ENCODE data around the gene UCN2. TPM values are rescaled to one million over a fixed set of nuclear protein-coding genes. Genes with fewer than 3 reads are reported as not detected.

UCN2 gene
- total RNA-seq, 1 donor from 2014 or later, result 0.89 TPM

GRCh38 chr3:48528754-48529153, 34.8 kb downstream of the UCN2 start:
- Mint-ChIP-seq H3K4me3 (ENCODE audit: unreplicated experiment) (no peak overlapping the region), H3K4me1 (ENCODE audit: unreplicated experiment) (no peaks in the 10 kb centered on the region), H3K36me3 (ENCODE audit: unreplicated experiment) (peaks cover 8% of the 10 kb centered on the region), H3K27me3 (ENCODE audit: unreplicated experiment) (no peaks in the 10 kb centered on the region), H3K27ac (ENCODE audit: unreplicated experiment) (no peak overlapping the region), H3K9me3 (ENCODE audit: unreplicated experiment) (no peaks in the 10 kb centered on the region)
- no peak for DNase-seq (ENCODE audit: extremely low spot score, unreplicated experiment)
- no peak for TF ChIP-seq CTCF (IDR thresholded peaks at IDR 0.05)

- H3K4me1 Mint-ChIP-seq (ENCODE audit: unreplicated experiment), result no peaks in the 10 kb centered on the region
- peaks cover 7% of the 10 kb centered on the region for H3K36me3 Mint-ChIP-seq (ENCODE audit: unreplicated experiment)
- no peaks in the 10 kb centered on the region for H3K9me3 Mint-ChIP-seq (ENCODE audit: unreplicated experiment)
- no peak for TF ChIP-seq CTCF (IDR thresholded peaks at IDR 0.05)
- no peak for DNase-seq (ENCODE audit: extremely low spot score, unreplicated experiment)
- no peak overlapping the region for H3K4me3 Mint-ChIP-seq (ENCODE audit: unreplicated experiment)
- H3K27me3 Mint-ChIP-seq (ENCODE audit: unreplicated experiment), result no peaks in the 10 kb centered on the region
- H3K27ac Mint-ChIP-seq (ENCODE audit: unreplicated experiment), result no peak overlapping the region
Measured at GRCh38 chr3:48528048-48528447, 35.5 kb downstream of the UCN2 start.

- no peak for DNase-seq (ENCODE audit: extremely low spot score, unreplicated experiment)
- H3K36me3 Mint-ChIP-seq (ENCODE audit: unreplicated experiment), result peaks cover 7% of the 10 kb centered on the region
- H3K9me3 Mint-ChIP-seq (ENCODE audit: unreplicated experiment), result no peaks in the 10 kb centered on the region
- TF ChIP-seq CTCF (IDR thresholded peaks at IDR 0.05), result no peak
- no peaks in the 10 kb centered on the region for H3K27me3 Mint-ChIP-seq (ENCODE audit: unreplicated experiment)
- no peak overlapping the region for H3K27ac Mint-ChIP-seq (ENCODE audit: unreplicated experiment)
- no peak overlapping the region for H3K4me3 Mint-ChIP-seq (ENCODE audit: unreplicated experiment)
- no peaks in the 10 kb centered on the region for H3K4me1 Mint-ChIP-seq (ENCODE audit: unreplicated experiment)
Measured at GRCh38 chr3:48524970-48525369, 38.6 kb downstream of the UCN2 start.

GRCh38 chr3:48521635-48522034, 41.9 kb downstream of the UCN2 start:
- Mint-ChIP-seq H3K9me3 (ENCODE audit: unreplicated experiment) (no peaks in the 10 kb centered on the region), H3K4me3 (ENCODE audit: unreplicated experiment) (no peak overlapping the region), H3K36me3 (ENCODE audit: unreplicated experiment) (peaks cover 2% of the 10 kb centered on the region), H3K27ac (ENCODE audit: unreplicated experiment) (no peak overlapping the region), H3K4me1 (ENCODE audit: unreplicated experiment) (no peaks in the 10 kb centered on the region), H3K27me3 (ENCODE audit: unreplicated experiment) (no peaks in the 10 kb centered on the region)
- DNase-seq (ENCODE audit: extremely low spot score, unreplicated experiment), result no peak
- TF ChIP-seq CTCF (IDR thresholded peaks at IDR 0.05), result no peak

- no peak for DNase-seq (ENCODE audit: extremely low spot score, unreplicated experiment)
- Mint-ChIP-seq H3K36me3 (ENCODE audit: unreplicated experiment) (peaks cover 2% of the 10 kb centered on the region), H3K27me3 (ENCODE audit: unreplicated experiment) (no peaks in the 10 kb centered on the region), H3K27ac (ENCODE audit: unreplicated experiment) (no peak overlapping the region), H3K4me1 (ENCODE audit: unreplicated experiment) (no peaks in the 10 kb centered on the region), H3K4me3 (ENCODE audit: unreplicated experiment) (no peak overlapping the region), H3K9me3 (ENCODE audit: unreplicated experiment) (no peaks in the 10 kb centered on the region)
- no peak for TF ChIP-seq CTCF (IDR thresholded peaks at IDR 0.05)
Measured at GRCh38 chr3:48519277-48519643, 44.3 kb downstream of the UCN2 start.
